ENCODE results near the gene MANF.

The MANF gene

DNA sequence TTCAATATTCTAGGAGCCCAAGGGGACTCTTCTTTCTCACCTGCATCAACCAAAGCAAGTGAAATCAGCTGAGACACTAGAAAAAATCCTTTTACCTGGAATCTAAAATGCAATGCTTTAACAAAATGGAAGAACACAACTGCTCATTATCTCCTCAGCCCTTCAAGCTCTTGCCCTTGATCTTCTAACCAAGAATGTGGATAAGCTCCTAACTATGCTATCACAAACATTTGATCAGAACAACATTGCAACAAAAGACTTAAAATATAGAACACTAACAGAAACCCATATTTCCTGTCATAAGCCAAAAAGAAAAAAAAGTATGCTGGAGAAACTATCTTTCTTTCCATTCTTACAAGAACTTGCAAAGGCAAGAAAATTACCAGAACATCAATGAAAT is 18.6 kb downstream of the MANF start:
- TF ChIP-seq FOXP2 (optimal IDR thresholded peaks at IDR 0.05; ENCODE audit: borderline replicate concordance, extremely low read depth, extremely low read length, insufficient read depth): no peak
- TF ChIP-seq SIN3A (IDR thresholded peaks at IDR 0.05; ENCODE audit: borderline replicate concordance, insufficient read depth, low read length): no peak
- no peak for TF ChIP-seq POLR2AphosphoS5 (IDR thresholded peaks at IDR 0.05; ENCODE audit: low read depth, low read length)
- no peak for TF ChIP-seq TAF1 (IDR thresholded peaks at IDR 0.05; ENCODE audit: borderline replicate concordance, insufficient read depth, low read length)
- TF ChIP-seq, protein P1, sequence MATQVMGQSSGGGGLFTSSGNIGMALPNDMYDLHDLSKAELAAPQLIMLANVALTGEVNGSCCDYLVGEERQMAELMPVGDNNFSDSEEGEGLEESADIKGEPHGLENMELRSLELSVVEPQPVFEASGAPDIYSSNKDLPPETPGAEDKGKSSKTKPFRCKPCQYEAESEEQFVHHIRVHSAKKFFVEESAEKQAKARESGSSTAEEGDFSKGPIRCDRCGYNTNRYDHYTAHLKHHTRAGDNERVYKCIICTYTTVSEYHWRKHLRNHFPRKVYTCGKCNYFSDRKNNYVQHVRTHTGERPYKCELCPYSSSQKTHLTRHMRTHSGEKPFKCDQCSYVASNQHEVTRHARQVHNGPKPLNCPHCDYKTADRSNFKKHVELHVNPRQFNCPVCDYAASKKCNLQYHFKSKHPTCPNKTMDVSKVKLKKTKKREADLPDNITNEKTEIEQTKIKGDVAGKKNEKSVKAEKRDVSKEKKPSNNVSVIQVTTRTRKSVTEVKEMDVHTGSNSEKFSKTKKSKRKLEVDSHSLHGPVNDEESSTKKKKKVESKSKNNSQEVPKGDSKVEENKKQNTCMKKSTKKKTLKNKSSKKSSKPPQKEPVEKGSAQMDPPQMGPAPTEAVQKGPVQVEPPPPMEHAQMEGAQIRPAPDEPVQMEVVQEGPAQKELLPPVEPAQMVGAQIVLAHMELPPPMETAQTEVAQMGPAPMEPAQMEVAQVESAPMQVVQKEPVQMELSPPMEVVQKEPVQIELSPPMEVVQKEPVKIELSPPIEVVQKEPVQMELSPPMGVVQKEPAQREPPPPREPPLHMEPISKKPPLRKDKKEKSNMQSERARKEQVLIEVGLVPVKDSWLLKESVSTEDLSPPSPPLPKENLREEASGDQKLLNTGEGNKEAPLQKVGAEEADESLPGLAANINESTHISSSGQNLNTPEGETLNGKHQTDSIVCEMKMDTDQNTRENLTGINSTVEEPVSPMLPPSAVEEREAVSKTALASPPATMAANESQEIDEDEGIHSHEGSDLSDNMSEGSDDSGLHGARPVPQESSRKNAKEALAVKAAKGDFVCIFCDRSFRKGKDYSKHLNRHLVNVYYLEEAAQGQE (IDR thresholded peaks at IDR 0.05; ENCODE audit: insufficient read depth in 1 of 2, low read depth in 2 of 2, low read length in 2 of 2): no peak

DNA sequence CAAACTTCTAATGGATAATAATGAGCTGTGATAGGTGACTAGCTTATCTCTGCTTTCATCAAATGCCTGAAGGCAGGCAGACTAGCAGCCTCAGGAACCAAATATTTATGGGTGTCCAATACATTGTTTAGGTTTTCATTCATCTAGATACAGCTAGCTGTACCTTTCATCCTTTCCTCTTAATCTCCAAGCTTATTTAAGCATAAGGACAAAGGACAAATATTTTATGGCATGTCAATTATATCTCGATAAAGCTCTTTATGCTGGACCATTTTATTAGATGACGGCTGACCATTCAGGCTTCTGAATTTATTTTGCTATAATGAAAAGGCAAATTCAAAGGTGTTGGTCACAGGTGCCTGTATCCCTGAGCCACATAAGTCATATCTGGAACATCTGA is 22.9 kb downstream of the MANF start:
- TF ChIP-seq SIN3A (IDR thresholded peaks at IDR 0.05; ENCODE audit: borderline replicate concordance, insufficient read depth, low read length): no peak
- TF ChIP-seq TAF1 (IDR thresholded peaks at IDR 0.05; ENCODE audit: borderline replicate concordance, insufficient read depth, low read length): no peak
- TF ChIP-seq, protein P1 (IDR thresholded peaks at IDR 0.05; ENCODE audit: insufficient read depth in 1 of 2, low read depth in 2 of 2, low read length in 2 of 2): no peak
- no peak for TF ChIP-seq FOXP2 (optimal IDR thresholded peaks at IDR 0.05; ENCODE audit: borderline replicate concordance, extremely low read depth, extremely low read length, insufficient read depth)
- TF ChIP-seq POLR2AphosphoS5 (IDR thresholded peaks at IDR 0.05; ENCODE audit: low read depth, low read length): no peak

DNA sequence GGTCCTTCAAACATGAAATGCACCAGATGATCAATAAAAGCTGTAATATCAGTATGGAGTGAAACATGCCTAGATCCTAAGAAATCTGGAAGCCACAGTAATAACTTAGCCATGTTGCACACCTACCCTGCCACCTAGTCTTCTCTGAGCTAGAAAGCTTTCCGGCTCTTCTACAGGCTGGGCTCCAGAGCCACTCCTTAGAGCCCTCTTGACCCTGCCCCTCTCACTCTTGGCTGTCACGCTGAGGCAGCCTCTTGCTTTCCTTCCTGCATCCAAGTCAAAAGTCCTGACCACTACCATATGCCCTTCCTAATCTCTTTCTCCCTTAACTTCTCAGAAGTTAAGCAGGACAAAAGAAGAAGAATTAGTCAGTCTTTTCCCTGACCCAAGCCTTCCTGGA is 23.7 kb downstream of the MANF start:
- TF ChIP-seq TAF1 (IDR thresholded peaks at IDR 0.05; ENCODE audit: borderline replicate concordance, insufficient read depth, low read length) (no peak), SIN3A (IDR thresholded peaks at IDR 0.05; ENCODE audit: borderline replicate concordance, insufficient read depth, low read length) (no peak), POLR2AphosphoS5 (IDR thresholded peaks at IDR 0.05; ENCODE audit: low read depth, low read length) (no peak), FOXP2 (optimal IDR thresholded peaks at IDR 0.05; ENCODE audit: borderline replicate concordance, extremely low read depth, extremely low read length, insufficient read depth) (no peak)
- TF ChIP-seq, protein P1 (IDR thresholded peaks at IDR 0.05; ENCODE audit: insufficient read depth in 1 of 2, low read depth in 2 of 2, low read length in 2 of 2): no peak

DNA sequence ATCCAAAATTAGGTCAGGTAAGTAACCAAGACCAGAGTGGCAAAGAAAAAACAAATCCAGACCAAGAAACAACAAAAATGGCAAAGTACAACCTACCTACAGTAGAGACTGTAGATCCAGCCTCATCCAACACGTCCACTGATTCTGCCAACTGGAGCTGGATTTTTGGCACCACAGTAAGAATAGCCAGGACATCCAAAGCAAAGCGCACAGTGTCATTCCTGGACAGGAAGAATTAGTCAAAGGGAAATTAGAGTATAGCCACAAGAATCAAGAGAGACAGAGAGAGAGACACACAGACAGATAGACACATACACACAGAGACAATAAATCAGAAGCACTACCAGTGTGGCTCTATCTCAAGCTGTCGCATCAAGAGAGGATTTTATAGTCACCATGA is 37.1 kb downstream of the MANF start:
- TF ChIP-seq FOXP2 (optimal IDR thresholded peaks at IDR 0.05; ENCODE audit: borderline replicate concordance, extremely low read depth, extremely low read length, insufficient read depth) (no peak), POLR2AphosphoS5 (IDR thresholded peaks at IDR 0.05; ENCODE audit: low read depth, low read length) (no peak), SIN3A (IDR thresholded peaks at IDR 0.05; ENCODE audit: borderline replicate concordance, insufficient read depth, low read length) (no peak), TAF1 (IDR thresholded peaks at IDR 0.05; ENCODE audit: borderline replicate concordance, insufficient read depth, low read length) (no peak)

DNA sequence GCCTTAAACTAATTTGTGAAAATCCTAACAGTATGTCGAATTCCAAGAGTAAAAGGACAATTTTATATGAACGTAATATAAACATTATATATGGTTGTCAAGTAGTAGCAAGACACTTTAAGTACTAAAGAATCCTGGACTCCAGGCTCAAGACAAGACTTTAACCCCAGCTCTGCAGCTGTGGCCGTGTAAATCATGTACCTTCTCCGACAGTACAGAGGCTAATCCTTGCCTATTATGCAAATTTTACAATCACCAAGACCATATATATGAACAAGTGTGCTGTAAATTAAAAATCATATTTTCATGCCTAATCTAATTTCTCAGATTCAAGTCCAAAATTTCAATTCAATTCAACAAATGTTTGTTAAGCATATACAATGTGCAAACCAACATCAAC is 41.8 kb downstream of the MANF start:
- TF ChIP-seq FOXP2 (optimal IDR thresholded peaks at IDR 0.05; ENCODE audit: borderline replicate concordance, extremely low read depth, extremely low read length, insufficient read depth): no peak
- TF ChIP-seq, protein P1 (IDR thresholded peaks at IDR 0.05; ENCODE audit: insufficient read depth in 1 of 2, low read depth in 2 of 2, low read length in 2 of 2): no peak

Measured in PFSK-1 (cell line).